SKM-1 (cell line): ENCODE data around the gene DIMT1.
A peak's percentile ranks its signal among the peaks of the same experiment; 100 is the strongest.

Source experiments
- DNase-seq: peaks from one replicate; lab custom pipeline; 2025; ENCODE audit not compliant: unreplicated experiment; lab: John Stamatoyannopoulos, UW

The DIMT1 gene

GRCh38 chr5:62371409-62371808 lies 32.3 kb downstream of the DIMT1 start:
- DNase-seq: no peak

DNA sequence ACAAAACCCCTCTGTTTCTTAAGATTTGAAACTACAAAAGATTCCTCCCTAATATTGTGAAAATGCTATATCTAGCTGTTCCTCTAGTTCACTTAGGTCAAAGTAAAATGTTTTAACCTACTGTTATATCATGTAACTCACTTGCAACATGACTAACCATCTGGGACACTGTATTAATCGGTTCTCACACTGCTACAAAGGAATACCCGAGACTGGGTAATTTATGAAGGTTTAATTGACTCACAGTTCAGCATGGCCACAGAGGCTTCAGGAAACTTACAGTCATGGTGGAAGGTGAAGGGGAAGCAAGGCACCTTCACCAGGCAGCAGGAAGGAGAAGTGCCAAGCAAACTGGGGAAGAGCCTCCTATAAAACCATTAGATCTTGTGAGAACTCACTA lies 34.7 kb downstream of the DIMT1 start:
- no peak for DNase-seq

DNA sequence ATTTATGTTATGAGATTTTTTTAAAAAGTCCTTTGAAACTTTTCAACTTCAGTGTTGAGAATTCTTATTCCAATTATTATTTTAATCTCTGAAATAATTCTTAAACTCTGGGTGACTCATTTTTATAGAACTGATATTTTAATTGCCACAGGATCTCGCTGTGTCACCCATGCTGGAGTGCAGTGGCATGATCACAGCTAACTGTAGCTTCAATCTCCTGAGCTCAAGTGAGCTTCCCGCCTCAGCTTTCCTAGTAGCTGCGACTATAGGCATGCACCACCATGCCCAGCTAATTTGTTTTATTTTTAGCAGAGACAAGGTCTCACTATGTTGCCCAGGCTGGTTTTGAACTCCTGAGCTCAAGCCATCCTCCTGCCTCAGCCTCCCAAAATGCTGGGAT lies 41.0 kb downstream of the DIMT1 start:
- DNase-seq: no peak

GRCh38 chr5:62354028-62354874 lies 49.5 kb downstream of the DIMT1 start:
- peak; percentile 10 for DNase-seq

DNA sequence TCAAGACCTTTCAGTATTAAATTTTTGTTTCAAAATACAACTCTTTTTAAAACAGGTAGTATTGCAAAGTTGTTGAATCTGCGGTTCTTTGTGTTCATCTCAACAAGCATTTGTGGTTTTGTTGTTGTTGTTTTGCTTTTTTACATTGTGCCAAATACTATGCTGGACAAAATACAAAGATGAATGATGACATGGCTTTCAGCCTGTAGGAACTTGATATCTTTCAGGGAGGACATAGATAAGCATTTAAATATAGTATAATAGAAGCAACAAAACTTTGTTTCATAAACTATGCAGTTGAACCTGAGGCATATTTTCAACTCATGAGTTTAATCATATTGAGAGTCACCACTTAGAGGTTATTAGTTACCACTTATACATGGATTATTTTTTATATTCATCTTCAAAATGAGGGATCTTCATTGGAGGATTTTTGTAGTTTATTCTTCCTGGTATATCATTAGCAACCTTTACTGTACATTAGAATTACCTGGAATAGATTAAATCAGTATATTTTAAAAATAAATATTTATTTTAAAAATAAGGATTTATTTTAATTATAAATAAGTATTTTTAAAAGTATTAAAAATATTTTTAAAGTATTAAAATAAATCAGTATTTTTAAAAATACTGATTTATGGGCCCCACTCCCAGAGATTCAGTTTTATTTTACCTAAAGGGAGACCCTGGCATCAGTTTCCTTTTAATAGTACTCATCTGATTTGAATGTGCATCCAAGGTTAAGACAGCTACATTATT lies 54.8 kb downstream of the DIMT1 start:
- no peak for DNase-seq

- DNase-seq: no peak
These were observed 55.8 kb downstream of the DIMT1 start for GRCh38 chr5:62347928-62348327.

DNA sequence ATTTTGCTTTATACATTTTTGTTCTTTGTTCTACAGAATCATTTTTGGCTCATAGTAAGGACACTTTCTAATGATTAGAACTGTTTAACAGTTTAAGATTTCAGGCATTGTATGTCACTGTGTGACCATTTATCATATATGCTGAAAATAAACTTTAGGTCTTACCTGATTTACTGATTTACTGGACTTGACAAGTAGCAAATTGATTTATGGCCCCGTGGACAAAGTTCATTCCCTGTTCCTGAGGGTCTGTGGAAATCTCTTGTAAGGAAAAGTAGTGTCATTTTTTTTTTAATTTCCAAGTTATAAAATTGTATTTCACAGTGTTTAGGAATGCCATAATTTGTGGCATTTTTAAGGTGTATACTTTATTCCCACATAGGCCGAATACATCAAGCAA lies 57.0 kb downstream of the DIMT1 start:
- no peak for DNase-seq

DNA sequence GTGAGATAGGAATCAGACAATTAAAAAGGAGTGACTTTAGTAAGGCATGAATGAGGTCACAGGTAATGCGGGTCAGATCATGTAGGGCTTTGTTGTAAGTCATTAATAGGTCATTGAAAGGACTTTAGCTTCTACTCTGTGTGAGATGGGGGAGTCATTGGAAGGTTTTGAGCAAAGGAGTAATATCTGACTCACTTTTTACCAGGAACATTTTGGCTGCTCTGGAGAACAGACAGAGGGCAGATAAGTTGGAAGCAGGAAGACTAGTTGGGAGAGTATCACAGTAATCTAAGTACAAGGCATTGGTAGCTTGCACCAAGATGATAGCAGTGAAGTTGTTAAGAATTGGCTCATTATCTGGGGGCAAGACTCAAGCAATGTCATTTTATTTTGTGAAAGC lies 60.3 kb downstream of the DIMT1 start:
- no peak for DNase-seq

- DNase-seq: no peak
These were observed 61.2 kb downstream of the DIMT1 start for GRCh38 chr5:62342476-62342837.

- no peak for DNase-seq
These were observed 61.8 kb downstream of the DIMT1 start for GRCh38 chr5:62341783-62342475.

DNA sequence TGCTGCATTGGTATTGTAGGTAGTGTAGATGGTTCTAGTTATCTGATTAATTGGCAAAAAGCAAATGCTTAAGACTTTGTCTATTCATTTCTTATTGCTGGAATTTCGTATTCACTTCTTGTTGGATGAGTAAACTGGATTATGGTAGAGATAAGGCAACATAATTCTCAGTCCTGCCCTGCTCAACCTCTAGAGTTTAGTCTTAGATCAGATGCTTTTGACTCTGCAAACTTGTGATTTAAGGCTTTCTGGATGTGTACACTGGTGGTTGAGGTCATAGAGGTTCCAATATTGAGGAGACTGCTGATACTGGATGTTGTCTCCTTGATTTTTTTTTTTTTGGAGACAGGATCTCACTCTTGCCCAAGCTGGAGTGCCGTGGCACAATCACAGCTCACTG lies 62.7 kb downstream of the DIMT1 start:
- no peak for DNase-seq

DNA sequence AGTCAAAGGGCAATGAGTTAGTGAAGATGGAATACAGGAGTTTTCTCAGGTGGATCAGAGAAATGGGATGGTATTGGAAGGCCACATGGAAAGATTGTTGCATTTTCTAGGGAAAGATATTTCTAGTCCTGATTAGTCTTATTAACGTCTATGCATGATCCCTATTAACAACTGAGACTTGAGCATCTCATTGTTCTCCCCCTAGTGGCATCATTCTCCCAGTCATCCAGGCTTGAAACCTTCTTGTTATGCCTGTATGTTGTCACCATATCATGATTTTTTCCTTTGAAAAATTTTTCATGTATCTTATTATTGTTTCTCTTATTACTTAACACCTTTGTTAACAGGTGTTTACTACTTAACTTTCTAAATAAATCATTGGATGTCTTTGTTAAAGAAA lies 63.3 kb downstream of the DIMT1 start:
- DNase-seq: no peak
